ENCODE data around the gene HOXD3. TPM values are rescaled to one million over a fixed set of nuclear protein-coding genes. Genes with fewer than 3 reads are reported as not detected.

HOXD3 gene
- polyA plus RNA-seq, 1 of the 3 experiments (the other 2 are of a cell fraction): 0.81 TPM

DNA sequence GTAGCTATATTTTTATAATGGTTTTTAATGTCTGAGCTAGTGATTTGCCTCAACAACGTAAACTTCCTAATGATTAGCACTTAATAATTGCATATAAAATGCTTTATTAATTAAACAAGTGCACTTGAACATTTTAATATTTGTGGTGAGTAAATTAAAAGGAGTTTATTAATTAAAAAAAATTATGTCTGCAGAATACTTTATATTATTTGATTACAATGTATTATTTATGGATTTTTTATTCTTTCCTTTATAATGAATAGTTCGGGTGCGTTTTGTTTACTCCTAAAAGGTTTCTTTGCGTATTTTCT lies 25.3 kb upstream of the HOXD3 start (continued):
- TF ChIP-seq, protein P1, sequence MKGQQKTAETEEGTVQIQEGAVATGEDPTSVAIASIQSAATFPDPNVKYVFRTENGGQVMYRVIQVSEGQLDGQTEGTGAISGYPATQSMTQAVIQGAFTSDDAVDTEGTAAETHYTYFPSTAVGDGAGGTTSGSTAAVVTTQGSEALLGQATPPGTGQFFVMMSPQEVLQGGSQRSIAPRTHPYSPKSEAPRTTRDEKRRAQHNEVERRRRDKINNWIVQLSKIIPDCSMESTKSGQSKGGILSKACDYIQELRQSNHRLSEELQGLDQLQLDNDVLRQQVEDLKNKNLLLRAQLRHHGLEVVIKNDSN (IDR thresholded peaks at IDR 0.05; ENCODE audit: borderline replicate concordance, low read depth): no peak
- TF ChIP-seq MEF2A (IDR thresholded peaks at IDR 0.05; ENCODE audit: borderline replicate concordance, low read depth): no peak

DNA sequence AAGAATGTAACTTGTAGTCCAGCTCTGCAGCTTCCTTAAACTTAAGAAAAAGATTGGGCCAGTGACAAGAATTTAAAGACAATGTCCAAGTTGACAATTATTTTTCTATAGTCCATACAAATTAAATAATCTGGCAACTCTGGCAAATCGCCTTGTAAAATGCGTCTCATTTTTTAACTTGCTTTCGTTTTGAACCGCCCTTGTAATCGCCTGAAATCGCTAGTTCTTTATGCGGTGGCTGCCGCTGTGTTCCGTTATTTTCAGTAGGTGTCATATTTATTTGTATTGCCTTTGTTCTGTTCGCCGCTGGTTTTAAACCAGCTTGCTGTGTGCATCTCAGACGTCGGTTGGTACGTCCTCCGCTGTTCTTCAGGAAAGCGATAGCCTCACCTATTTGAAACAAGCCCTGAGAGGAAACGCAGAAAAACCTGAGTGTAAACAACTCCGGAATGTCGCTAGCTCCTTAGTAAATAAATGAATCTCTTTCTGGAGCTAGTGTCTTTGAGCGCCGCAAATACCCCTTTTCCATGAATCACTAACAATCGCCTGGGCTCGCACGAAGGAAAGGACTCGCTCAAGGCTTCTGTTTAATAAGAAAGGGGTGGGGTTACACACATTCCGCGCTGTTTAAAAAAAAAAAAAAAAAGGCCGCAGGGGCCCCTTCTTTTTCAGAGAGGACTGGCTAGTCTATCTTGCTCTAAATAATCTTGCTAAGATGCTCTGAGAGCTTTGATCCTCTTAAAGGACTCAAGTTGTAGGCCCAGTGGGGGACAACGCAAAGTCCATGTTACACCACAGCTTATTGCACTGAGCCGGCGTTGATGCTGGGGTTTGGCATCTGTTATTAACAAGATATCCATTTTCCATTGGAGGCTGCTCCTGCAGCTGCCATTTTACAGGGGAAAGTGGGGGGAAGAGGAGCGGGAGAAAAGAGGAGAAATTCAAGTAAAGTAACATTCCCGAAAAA lies 24.6 kb upstream of the HOXD3 start:
- Histone ChIP-seq H3K4me3 (ENCODE audit: low read depth in 2 of 2, low read length in 1 of 2) (peak overlapping the region; percentile 69), H3K4me1 (ENCODE audit: control insufficient read depth in 1 of 2, insufficient read depth in 2 of 2, low read depth in 1 of 2, low read length in 1 of 2) (peaks cover 28 to 42% of the 10 kb centered on the region in 2 experiments), H3F3A (replicated peaks; ENCODE audit: insufficient read depth) (peaks cover 33% of the 10 kb centered on the region), H3K27me3 (ENCODE audit: insufficient read depth) (no peaks in the 10 kb centered on the region), H2AFZ (ENCODE audit: low read depth) (peak overlapping the region; percentile 68), H3K36me3 (replicated peaks in 1 of 2; ENCODE audit: control insufficient read depth in 1 of 2, insufficient read depth in 2 of 2, low read length in 1 of 2) (no peaks in the 10 kb centered on the region), H3K79me2 (ENCODE audit: insufficient read depth) (peaks cover 20% of the 10 kb centered on the region), H3K9ac (peak overlapping the region; percentile 66), H3K9me3 (no peaks in the 10 kb centered on the region), H3K27ac (ENCODE audit: low read depth in 2 of 2, low read length in 1 of 2) (peak overlapping the region; percentile 62 to 63), H3K4me2 (peak overlapping the region; percentile 81), H3K9me2 (no peaks in the 10 kb centered on the region), H4K20me1 (ENCODE audit: insufficient read depth) (no peaks in the 10 kb centered on the region)
- TF ChIP-seq YY1 (IDR thresholded peaks at IDR 0.05; ENCODE audit: low read depth) (peak; percentile 15; the same call in 1 of the 2 replicates), GABPA (IDR thresholded peaks at IDR 0.05; ENCODE audit: low read depth) (no peak)
- no peak for DNase-seq
- ChIA-PET POLR2A (interaction anchor here (0.7 to 6.3 kb wide), 8 partner anchors 7 to 1261 kb away, joined by 3 to 45 read pairs (median 6); partner anchors contain the start of genes HOXD9 and MTX2), CTCF (interaction anchor here (0.9 to 26.1 kb wide), 17 partner anchors 8 to 1016 kb away, joined by 3 to 1047 read pairs (median 7); partner anchors contain the start of gene HOXD10)
- WGBS (ENCODE audit: low lambda C conversion rate): 28% methylated on average over 33 of the region's 33 CpGs

DNA sequence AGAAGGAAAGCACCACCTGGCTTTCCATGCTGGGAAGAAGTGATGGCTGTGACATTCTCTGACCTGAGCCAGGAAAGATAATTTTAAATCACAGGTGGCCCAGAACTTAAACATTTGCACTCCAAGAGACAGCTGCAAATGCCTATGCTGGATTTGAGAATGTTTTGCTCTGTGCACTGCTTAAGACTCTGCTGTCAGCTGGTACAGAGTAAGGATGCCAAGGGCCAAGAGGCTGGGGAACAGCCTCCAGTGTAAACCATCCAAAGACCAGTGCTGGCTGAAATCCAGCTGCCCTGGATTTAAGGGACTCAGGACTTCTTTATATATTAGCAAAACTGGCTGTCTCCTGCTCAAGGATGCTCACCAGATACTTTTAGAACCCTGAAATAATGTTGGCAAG lies 23.7 kb upstream of the HOXD3 start:
- no peak overlapping the region for H2AFZ ChIP-seq (ENCODE audit: low read depth)
- H4K20me1 ChIP-seq (ENCODE audit: insufficient read depth): no peaks in the 10 kb centered on the region
- no peak overlapping the region; the same call in 1 of the 2 replicates for H3K9ac ChIP-seq
- no peaks in the 10 kb centered on the region for H3K9me3 ChIP-seq
- ChIA-PET POLR2A (interaction anchor here (0.9 to 6.3 kb wide), 4 partner anchors 11 to 521 kb away, joined by 3 to 45 read pairs (median 30); partner anchors contain the start of gene HOXD9), CTCF (interaction anchor here (1.0 to 26.1 kb wide), 9 partner anchors 18 to 1015 kb away, joined by 3 to 1047 read pairs (median 9); no protein-coding TSS in a partner anchor)
- H3K9me2 ChIP-seq: no peaks in the 10 kb centered on the region
- no peaks in the 10 kb centered on the region for H3K36me3 ChIP-seq (replicated peaks in 1 of 2; ENCODE audit: control insufficient read depth in 1 of 2, insufficient read depth in 2 of 2, low read length in 1 of 2)
- TF ChIP-seq, protein P2, sequence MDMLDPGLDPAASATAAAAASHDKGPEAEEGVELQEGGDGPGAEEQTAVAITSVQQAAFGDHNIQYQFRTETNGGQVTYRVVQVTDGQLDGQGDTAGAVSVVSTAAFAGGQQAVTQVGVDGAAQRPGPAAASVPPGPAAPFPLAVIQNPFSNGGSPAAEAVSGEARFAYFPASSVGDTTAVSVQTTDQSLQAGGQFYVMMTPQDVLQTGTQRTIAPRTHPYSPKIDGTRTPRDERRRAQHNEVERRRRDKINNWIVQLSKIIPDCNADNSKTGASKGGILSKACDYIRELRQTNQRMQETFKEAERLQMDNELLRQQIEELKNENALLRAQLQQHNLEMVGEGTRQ (IDR thresholded peaks at IDR 0.05; ENCODE audit: borderline replicate concordance, low read depth, low read length): no peak
- TF ChIP-seq MXI1 (IDR thresholded peaks at IDR 0.05; ENCODE audit: low read depth, low read length) (no peak), JUND (IDR thresholded peaks at IDR 0.05) (no peak), YY1 (IDR thresholded peaks at IDR 0.05; ENCODE audit: low read depth) (no peak), RCOR1 (IDR thresholded peaks at IDR 0.05; ENCODE audit: low read length) (no peak)
- TF ChIP-seq, protein P3, sequence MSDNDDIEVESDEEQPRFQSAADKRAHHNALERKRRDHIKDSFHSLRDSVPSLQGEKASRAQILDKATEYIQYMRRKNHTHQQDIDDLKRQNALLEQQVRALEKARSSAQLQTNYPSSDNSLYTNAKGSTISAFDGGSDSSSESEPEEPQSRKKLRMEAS (IDR thresholded peaks at IDR 0.05; ENCODE audit: low read depth): no peak
- H3K79me2 ChIP-seq (ENCODE audit: insufficient read depth): peaks cover 29% of the 10 kb centered on the region
- DNase-seq: no peak
- H3K27me3 ChIP-seq (ENCODE audit: insufficient read depth): no peaks in the 10 kb centered on the region
- peaks cover 28 to 48% of the 10 kb centered on the region in 2 experiments for H3K4me1 ChIP-seq (ENCODE audit: control insufficient read depth in 1 of 2, insufficient read depth in 2 of 2, low read depth in 1 of 2, low read length in 1 of 2)
- peak overlapping the region; percentile 81 for H3K4me2 ChIP-seq
- H3K4me3 ChIP-seq (ENCODE audit: low read depth in 2 of 2, low read length in 1 of 2): no peak overlapping the region; a peak in 1 of 4 replicates
- peaks cover 38% of the 10 kb centered on the region for H3F3A ChIP-seq (replicated peaks; ENCODE audit: insufficient read depth)
- peak overlapping the region; percentile 62 to 63; a peak in 3 of 4 replicates for H3K27ac ChIP-seq (ENCODE audit: low read depth in 2 of 2, low read length in 1 of 2)
